K562 (cell line): ENCODE results near the gene PPRC1. TPM values are rescaled to one million over a fixed set of nuclear protein-coding genes. Genes with fewer than 3 reads are reported as not detected.

Source experiments
- ATAC-seq: fragments of 200-7000 bp; cut with Tn5 transposase; 3 replicates; pipeline ENCODE4 v1.9.1; 2020; ENCODE audit warnings: moderate library complexity
- BruUV-seq: library from RNA; stranded (reverse); fragments of 400-500 nt; replicated peaks from 2 replicates; lab custom pipeline; 2021; lab: Mats Ljungman, UMichigan
- CTCF ChIA-PET: fragments of 300-600 bp; formaldehyde crosslinking; extraction: SDS; loops from one replicate; lab custom pipeline; 2021; ENCODE audit warnings: low intra/inter-chr PET ratio; lab: Yijun Ruan, JAX
- POLR2A ChIA-PET: fragments of 300-600, 350-650 bp; sonication (Branson Sonifier 250); formaldehyde crosslinking; extraction: SDS; loops from one replicate; lab custom pipeline; 2021; ENCODE audit warnings: antibody characterized with exemption, inconsistent platforms; lab: Yijun Ruan, JAX
- DNase-seq, 4 experiments: peaks; one replicate each; pipeline versions ENCODE4 v3.0.0 to v3.0.0-alpha.2; 2011 to 2018; ENCODE audit warnings: low spot score in 3 of 4, mixed read lengths in 3 of 4; ENCODE audit errors: extremely low read depth in 1 of 4
- FAIRE-seq: peaks from 2 replicates; lab custom pipeline; 2011; peaks lifted over from hg19 to GRCh38; lab: Jason Lieb, UNC
- H2AFZ ChIP-seq: 2 replicates; pipeline ENCODE4 v1.6.0; 2011; ENCODE audit warnings: low read depth, low read length, control low read depth, inconsistent platforms
- H3K27ac ChIP-seq: fragments of 200-600 bp; 3 replicates; pipeline ENCODE4 v1.8.0; 2011; ENCODE audit warnings: low read depth, mild to moderate bottlenecking, control low read depth, inconsistent platforms, low read length, moderate library complexity, mixed read lengths; ENCODE audit errors: extremely low read depth
- H3K27me3 ChIP-seq, 2 experiments: fragments of 300-600 bp in 1 of 2; 2 replicates in 1 of 2; 3 replicates in 1 of 2; pipeline versions ENCODE4 v1.6.0 to v1.8.0; 2011; ENCODE audit warnings: inconsistent platforms in 2 of 2, low read length in 2 of 2, mild to moderate bottlenecking in 1 of 2, mixed read lengths in 1 of 2, moderate library complexity in 1 of 2; ENCODE audit not compliant: control insufficient read depth in 2 of 2, insufficient read depth in 2 of 2
- H3K36me3 ChIP-seq: fragments of 300-600 bp; 3 replicates; pipeline ENCODE4 v1.8.0; 2011; ENCODE audit warnings: mild to moderate bottlenecking, low read length, inconsistent platforms; ENCODE audit not compliant: control insufficient read depth, insufficient read depth
- H3K4me1 ChIP-seq, 2 experiments: fragments of 200-600 bp in 1 of 2; replicated peaks in 1 of 2; 2 replicates in 1 of 2; 3 replicates in 1 of 2; pipeline versions ENCODE4 v1.5.1 to v1.8.0; 2011; ENCODE audit warnings: inconsistent platforms in 2 of 2, low read length in 2 of 2, mild to moderate bottlenecking in 1 of 2, mixed read lengths in 1 of 2, moderate library complexity in 1 of 2; ENCODE audit not compliant: control insufficient read depth in 2 of 2, insufficient read depth in 2 of 2
- H3K4me2 ChIP-seq: 2 replicates; pipeline ENCODE4 v1.6.1; 2011; ENCODE audit warnings: low read length, control low read depth, inconsistent platforms, mixed read lengths; ENCODE audit not compliant: insufficient read depth
- H3K4me3 ChIP-seq: fragments of 200-600 bp; sonication (generic), shearing (Covaris generic); 2 replicates; pipeline ENCODE4 v1.5.1; 2016; ENCODE audit warnings: control low read depth, inconsistent platforms
- H3K79me2 ChIP-seq: fragments of 200-600 bp; 3 replicates; pipeline ENCODE4 v1.8.0; 2011; ENCODE audit warnings: low read length, inconsistent platforms; ENCODE audit not compliant: control insufficient read depth, insufficient read depth
- H3K9ac ChIP-seq, 2 experiments: 2 replicates each; pipeline versions ENCODE4 v1.6.0 to v1.6.1; 2011; ENCODE audit warnings: low read depth in 2 of 2, low read length in 2 of 2, control low read depth in 1 of 2, inconsistent platforms in 1 of 2, mild to moderate bottlenecking in 1 of 2, mixed read lengths in 1 of 2; ENCODE audit not compliant: insufficient read depth in 1 of 2
- H3K9me1 ChIP-seq: one replicate; pipeline ENCODE4 v1.6.0; 2011; ENCODE audit warnings: inconsistent platforms, mild to moderate bottlenecking, low read length, moderate library complexity; ENCODE audit not compliant: control insufficient read depth, insufficient read depth
- H3K9me3 ChIP-seq: replicated peaks from 2 replicates; pipeline ENCODE4 v1.5.1; 2011; ENCODE audit warnings: low read depth, low read length, inconsistent platforms; ENCODE audit not compliant: control insufficient read depth, insufficient read depth
- H4K20me1 ChIP-seq: replicated peaks from 2 replicates; pipeline ENCODE4 v1.6.1; 2011; ENCODE audit warnings: low read length, inconsistent platforms, mixed read lengths; ENCODE audit not compliant: control insufficient read depth, insufficient read depth
- CBFA2T2 ChIP-seq: fragments of 450-650 bp; conservative IDR thresholded peaks from 2 replicates; pipeline ENCODE4 v1.6.1; 2017; ENCODE audit warnings: mild to moderate bottlenecking
- CEBPB ChIP-seq: fragments of 450-650 bp; IDR thresholded peaks from 2 replicates; pipeline ENCODE4 v1.6.1; 2016; ENCODE audit warnings: missing genetic modification characterization, missing compliant biosample characterization
- DIDO1 ChIP-seq: fragments of 450-650 bp; IDR thresholded peaks from 2 replicates; pipeline ENCODE4 v1.6.1; 2016; ENCODE audit warnings: low read depth, missing biosample characterization, missing genetic modification characterization
- EWSR1 ChIP-seq: fragments of 450-650 bp; IDR thresholded peaks from 2 replicates; pipeline ENCODE4 v1.6.1; 2018; ENCODE audit warnings: borderline replicate concordance, mild to moderate bottlenecking, low read depth, moderate library complexity; ENCODE audit not compliant: partially characterized antibody
- KLF13 ChIP-seq: fragments of 450-650 bp; IDR thresholded peaks from 2 replicates; pipeline ENCODE4 v1.6.1; 2016; ENCODE audit warnings: missing genetic modification characterization, low read depth, mild to moderate bottlenecking, missing compliant biosample characterization, moderate library complexity, borderline replicate concordance
- MECOM ChIP-seq: fragments of 250-450 bp; sonication (Bioruptor Pico); IDR thresholded peaks from 2 replicates; pipeline ENCODE4 v1.8.0; 2022; ENCODE audit warnings: inconsistent platforms
- POLR2AphosphoS2 ChIP-seq: IDR thresholded peaks from 2 replicates; pipeline ENCODE4 v1.6.1; 2012; ENCODE audit warnings: low read length, improper control_type of control experiment
- RHOXF2B ChIP-seq: fragments of 250-450 bp; sonication (Bioruptor Pico); conservative IDR thresholded peaks from 2 replicates; pipeline ENCODE4 v1.5.1; 2021
- SMAD4 ChIP-seq: fragments of 250-450 bp; sonication (Bioruptor Pico); conservative IDR thresholded peaks from 2 replicates; pipeline ENCODE4 v1.8.0; 2021; ENCODE audit warnings: inconsistent platforms, mild to moderate bottlenecking, moderate library complexity
- SMARCA5 ChIP-seq: fragments of 450-650 bp; IDR thresholded peaks from 2 replicates; pipeline ENCODE4 v1.6.1; 2016
- SUPT5H ChIP-seq: fragments of 450-650 bp; IDR thresholded peaks from 2 replicates; pipeline ENCODE4 v1.6.1; 2016
- WHSC1 ChIP-seq: IDR thresholded peaks from one replicate; pipeline ENCODE4 v1.6.1; 2012; ENCODE audit warnings: low read length, control low read depth, inconsistent platforms
- ZBED1 ChIP-seq: IDR thresholded peaks from 2 replicates; pipeline ENCODE4 v1.6.1; 2014
- ZNF436 ChIP-seq: fragments of 250-450, 450-650 bp; sonication (Bioruptor Pico); formaldehyde crosslinking; IDR thresholded peaks from 2 replicates; pipeline ENCODE4 v1.7.0; 2020; ENCODE audit warnings: mild to moderate bottlenecking
- ZNF644 ChIP-seq: fragments of 200-800 bp; sonication (Bioruptor generic); IDR thresholded peaks from 2 replicates; pipeline ENCODE4 v1.6.1; 2016; ENCODE audit warnings: low read depth, missing genetic modification characterization, missing compliant biosample characterization
- WGBS: fragments of 100-300 bp; shearing (Covaris generic); methylation state at CpG from one replicate; pipeline ENCODE4 v1.1.6; 2016; ENCODE audit warnings: low coverage, mixed read lengths; ENCODE audit not compliant: insufficient coverage; ENCODE audit errors: missing lambda C conversion rate; 5-methylcytosine and 5-hydroxymethylcytosine counted together
- in situ Hi-C: fragments of 300-500 bp; cut with MboI; formaldehyde crosslinking; loops from 4 replicates; pipeline ENCODE4 v1.15.0; 2018; ENCODE audit warnings: inconsistent platforms, mixed read lengths
- intact Hi-C: fragments of 100-400 bp; cut with micrococcal nuclease; formaldehyde crosslinking; loops from 2 replicates; pipeline ENCODE4 v1.14.2; 2022
- polyA plus RNA-seq, 8 experiments: library from polyadenylated mRNA; depleted of rRNA in 4 of 8; stranded (reverse) in 5 of 8; unstranded in 3 of 8; fragments of >200 nt; fragmentation: Nextera tagmentation in 2 of 8; fragmentation: Illumina TruSeq in 1 of 8; extraction: Ambion mirVana in 2 of 8; extraction: Trizol in 1 of 8; gene quantifications; 2 replicates each; pipeline versions ENCODE4 v1.2.1 to v1.2.3, GENCODE V29; 2011 to 2014; ENCODE audit warnings: inconsistent platforms in 1 of 8, missing spikeins in 1 of 8
- total RNA-seq, 7 experiments: library from RNA; depleted of rRNA in 6 of 7; stranded (reverse); fragments of >200 nt in 6 of 7; fragmentation: Illumina TruSeq in 2 of 7; extraction: Trizol in 2 of 7; gene quantifications; 2 replicates each; pipeline versions ENCODE4 v1.2.1 to v1.2.3, GENCODE V29; 2011 to 2021; ENCODE audit warnings: low replicate concordance in 1 of 7
- TF ChIP-seq, protein P1 (sequence below): fragments of 450-650 bp; IDR thresholded peaks from 2 replicates; pipeline ENCODE4 v1.6.1; 2018; ENCODE audit warnings: mild to moderate bottlenecking, low read depth; ENCODE audit not compliant: partially characterized antibody
- TF ChIP-seq, protein P2 (sequence below), 2 experiments: fragments of 450-650 bp in 1 of 2; sonication (generic) in 1 of 2; formaldehyde crosslinking in 1 of 2; IDR thresholded peaks in 1 of 2; conservative IDR thresholded peaks in 1 of 2; 2 replicates each; pipeline versions ENCODE4 v1.6.1 to v1.8.1; 2016 to 2023; ENCODE audit warnings: mild to moderate bottlenecking in 2 of 2, moderate library complexity in 2 of 2, inconsistent platforms in 1 of 2, missing genetic modification reagents in 1 of 2
- TF ChIP-seq, protein P3 (sequence below): fragments of 250-450 bp; sonication (Bioruptor Pico); IDR thresholded peaks from 2 replicates; pipeline ENCODE4 v1.4.0; 2020
- TF ChIP-seq, protein P4 (sequence below): IDR thresholded peaks from 2 replicates; pipeline ENCODE4 v1.6.1; 2014; ENCODE audit warnings: antibody characterized with exemption

PPRC1 gene
- total and polyA plus RNA-seq, 9 of the 15 experiments (the other 6 are each of a cell fraction or from before 2014, with no cell fraction given), result 8.5 to 47.1 (median 16.2) TPM

DNA sequence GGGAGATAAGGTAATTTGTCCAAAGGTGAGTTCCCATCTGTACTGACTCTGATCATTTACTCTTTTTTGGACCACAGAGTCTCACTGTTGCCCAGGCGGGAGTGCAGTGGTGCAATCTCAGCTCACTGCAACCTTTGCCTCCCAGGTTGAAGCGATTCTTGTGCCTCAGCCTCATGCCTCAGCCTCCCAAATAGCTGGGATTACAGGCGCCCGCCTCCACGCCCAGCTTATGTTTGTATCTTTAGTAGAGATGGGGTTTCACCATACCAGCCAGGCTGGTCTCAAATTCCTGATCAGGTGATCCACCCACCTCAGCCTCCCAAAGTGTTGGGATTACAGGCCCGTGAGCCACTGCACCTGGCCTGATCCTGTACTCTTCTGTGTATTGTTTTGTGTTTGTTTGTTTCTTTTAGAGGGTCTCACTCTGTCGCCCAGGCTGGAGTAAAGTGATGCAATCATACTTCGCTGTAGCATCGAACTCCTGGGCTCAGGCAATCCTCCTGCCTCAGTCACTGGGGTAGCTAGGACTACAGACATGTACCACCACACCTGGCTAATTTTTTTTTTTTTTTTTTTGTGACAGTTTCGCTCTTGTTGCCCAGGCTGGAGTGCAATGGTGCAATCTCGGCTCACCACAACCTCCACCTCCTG lies 21.8 kb downstream of the PPRC1 start:
- peak overlapping the region; percentile 33; the same call in 1 of the 3 replicates for H3K27ac ChIP-seq
- peak overlapping the region in 1 of 2 experiments; percentile 68; a peak in 1 of 4 replicates for H3K9ac ChIP-seq
- no TSS peak for BruUV-seq
- POLR2A ChIA-PET, result interaction anchor here (0.6 to 9.9 kb wide), 6 partner anchors 9 to 320 kb away, joined by 3 to 92 read pairs (median 3); no protein-coding TSS in a partner anchor
- peaks cover 64% of the 10 kb centered on the region for H3K79me2 ChIP-seq
- WGBS, result 72% methylated on average over 5 of the region's 11 CpGs
- peaks cover 78% of the 10 kb centered on the region for H3K36me3 ChIP-seq
- in situ Hi-C loops, result no loop called here
- ATAC-seq (no peak), DNase-seq (no peak), FAIRE-seq (no peak)
- H3K4me3 ChIP-seq, result peak overlapping the region; percentile 97; the same call in 1 of the 2 replicates
- CTCF ChIA-PET, result no interaction called here
- peaks cover 10 to 20% of the 10 kb centered on the region in 2 experiments; a peak in 4 of 5 replicates for H3K4me1 ChIP-seq
- intact Hi-C loops, result no loop called here
- no peaks in the 10 kb centered on the region for H3K9me3 ChIP-seq
- no peaks in the 10 kb centered on the region for H3K27me3 ChIP-seq
- H2AFZ ChIP-seq, result no peak overlapping the region
- H3K9me1 ChIP-seq, result no peaks in the 10 kb centered on the region
- H4K20me1 ChIP-seq, result peaks cover 6% of the 10 kb centered on the region
- peak overlapping the region; percentile 55 for H3K4me2 ChIP-seq
- TF ChIP-seq CBFA2T2 (no peak), ZBED1 (no peak), SUPT5H (no peak), SMARCA5 (no peak), ZNF644 (tag) (no peak), CEBPB (tag) (0 out of 2 replicates have a peak, but pooled peaks have one; percentile 19), SMAD4 (CRISPR knock-in tag) (no peak), EWSR1 (no peak), POLR2AphosphoS2 (no peak), WHSC1 (no peak), MECOM (CRISPR knock-in tag) (no peak), RHOXF2B (CRISPR knock-in tag) (no peak), DIDO1 (no peak), KLF13 (tag) (no peak), ZNF436 (CRISPR knock-in tag) (no peak)
- TF ChIP-seq, protein P1, sequence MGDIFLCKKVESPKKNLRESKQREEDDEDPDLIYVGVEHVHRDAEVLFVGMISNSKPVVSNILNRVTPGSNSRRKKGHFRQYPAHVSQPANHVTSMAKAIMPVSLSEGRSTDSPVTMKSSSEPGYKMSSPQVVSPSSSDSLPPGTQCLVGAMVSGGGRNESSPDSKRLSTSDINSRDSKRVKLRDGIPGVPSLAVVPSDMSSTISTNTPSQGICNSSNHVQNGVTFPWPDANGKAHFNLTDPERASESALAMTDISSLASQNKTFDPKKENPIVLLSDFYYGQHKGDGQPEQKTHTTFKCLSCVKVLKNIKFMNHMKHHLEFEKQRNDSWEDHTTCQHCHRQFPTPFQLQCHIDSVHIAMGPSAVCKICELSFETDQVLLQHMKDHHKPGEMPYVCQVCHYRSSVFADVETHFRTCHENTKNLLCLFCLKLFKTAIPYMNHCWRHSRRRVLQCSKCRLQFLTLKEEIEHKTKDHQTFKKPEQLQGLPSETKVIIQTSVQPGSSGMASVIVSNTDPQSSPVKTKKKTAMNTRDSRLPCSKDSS, result no peak
- TF ChIP-seq, protein P2, sequence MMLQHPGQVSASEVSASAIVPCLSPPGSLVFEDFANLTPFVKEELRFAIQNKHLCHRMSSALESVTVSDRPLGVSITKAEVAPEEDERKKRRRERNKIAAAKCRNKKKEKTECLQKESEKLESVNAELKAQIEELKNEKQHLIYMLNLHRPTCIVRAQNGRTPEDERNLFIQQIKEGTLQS (IDR thresholded peaks at IDR 0.05), result 0 out of 2 replicates have a peak, but pooled peaks have one; percentile 20
- TF ChIP-seq, protein P2 (CRISPR knock-in tag; conservative IDR thresholded peaks at IDR 0.05), result no peak
- TF ChIP-seq, protein P3, sequence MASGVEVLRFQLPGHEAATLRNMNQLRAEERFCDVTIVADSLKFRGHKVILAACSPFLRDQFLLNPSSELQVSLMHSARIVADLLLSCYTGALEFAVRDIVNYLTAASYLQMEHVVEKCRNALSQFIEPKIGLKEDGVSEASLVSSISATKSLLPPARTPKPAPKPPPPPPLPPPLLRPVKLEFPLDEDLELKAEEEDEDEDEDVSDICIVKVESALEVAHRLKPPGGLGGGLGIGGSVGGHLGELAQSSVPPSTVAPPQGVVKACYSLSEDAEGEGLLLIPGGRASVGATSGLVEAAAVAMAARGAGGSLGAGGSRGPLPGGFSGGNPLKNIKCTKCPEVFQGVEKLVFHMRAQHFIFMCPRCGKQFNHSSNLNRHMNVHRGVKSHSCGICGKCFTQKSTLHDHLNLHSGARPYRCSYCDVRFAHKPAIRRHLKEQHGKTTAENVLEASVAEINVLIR, result no peak
- TF ChIP-seq, protein P4, sequence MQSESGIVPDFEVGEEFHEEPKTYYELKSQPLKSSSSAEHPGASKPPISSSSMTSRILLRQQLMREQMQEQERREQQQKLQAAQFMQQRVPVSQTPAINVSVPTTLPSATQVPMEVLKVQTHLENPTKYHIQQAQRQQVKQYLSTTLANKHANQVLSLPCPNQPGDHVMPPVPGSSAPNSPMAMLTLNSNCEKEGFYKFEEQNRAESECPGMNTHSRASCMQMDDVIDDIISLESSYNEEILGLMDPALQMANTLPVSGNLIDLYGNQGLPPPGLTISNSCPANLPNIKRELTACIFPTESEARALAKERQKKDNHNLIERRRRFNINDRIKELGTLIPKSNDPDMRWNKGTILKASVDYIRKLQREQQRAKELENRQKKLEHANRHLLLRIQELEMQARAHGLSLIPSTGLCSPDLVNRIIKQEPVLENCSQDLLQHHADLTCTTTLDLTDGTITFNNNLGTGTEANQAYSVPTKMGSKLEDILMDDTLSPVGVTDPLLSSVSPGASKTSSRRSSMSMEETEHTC, result no peak
